ENCODE results near the gene NEK6.

Gene NEK6

GRCh38 chr9:124272979-124273378, 15.2 kb downstream of the NEK6 start:
- Histone ChIP-seq H3K36me3 (ENCODE audit: insufficient read depth, low read length) (no peaks in the 10 kb centered on the region), H3K9ac (ENCODE audit: low read depth, low read length) (no peak overlapping the region), H3K4me1 (ENCODE audit: insufficient read depth, low read length) (no peaks in the 10 kb centered on the region), H3K9me3 (ENCODE audit: control insufficient read depth, insufficient read depth, low read length) (no peaks in the 10 kb centered on the region)

DNA sequence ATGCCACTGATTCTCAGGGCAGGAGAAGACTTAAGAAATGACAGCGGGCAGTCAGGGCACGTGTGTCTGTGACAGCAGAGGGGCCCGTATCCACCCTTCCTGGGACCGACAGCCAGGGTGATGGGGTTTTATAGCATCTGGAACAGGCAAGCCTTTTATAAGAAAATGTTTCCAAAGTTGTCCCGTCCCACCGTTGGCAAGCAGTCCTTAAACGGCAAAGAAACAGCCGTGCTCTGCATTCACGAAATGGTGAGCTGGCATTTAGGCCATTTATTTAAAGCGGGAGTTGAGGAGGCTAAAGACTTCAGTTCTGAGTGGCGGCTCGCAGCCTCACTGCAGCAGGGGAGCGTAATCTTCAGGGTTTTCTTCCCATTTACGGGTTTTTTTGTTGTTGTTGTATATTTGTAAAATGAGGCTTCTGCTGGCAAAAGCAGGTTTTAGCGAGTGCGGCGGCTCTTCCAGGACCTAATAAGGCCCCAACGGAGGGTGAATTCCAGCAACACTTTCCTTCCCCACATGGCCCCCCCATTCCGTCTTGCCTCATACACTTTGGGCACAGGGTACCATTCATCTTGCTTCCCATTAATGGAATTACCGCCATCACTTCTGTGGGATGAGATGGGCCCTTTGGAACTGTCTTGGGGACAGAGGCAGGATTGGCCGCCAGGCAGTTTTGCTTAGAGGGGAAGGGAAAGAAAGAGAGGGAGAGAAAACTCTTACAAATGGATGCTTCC, 15.8 kb downstream of the NEK6 start:
- no peak overlapping the region for H3K9ac ChIP-seq (ENCODE audit: low read depth, low read length)
- H3K36me3 ChIP-seq (ENCODE audit: insufficient read depth, low read length), result no peaks in the 10 kb centered on the region
- H3K9me3 ChIP-seq (ENCODE audit: control insufficient read depth, insufficient read depth, low read length), result no peaks in the 10 kb centered on the region
- H3K4me1 ChIP-seq (ENCODE audit: insufficient read depth, low read length), result no peaks in the 10 kb centered on the region

- Histone ChIP-seq H3K36me3 (ENCODE audit: insufficient read depth, low read length) (no peaks in the 10 kb centered on the region), H3K4me1 (ENCODE audit: insufficient read depth, low read length) (no peaks in the 10 kb centered on the region), H3K9me3 (ENCODE audit: control insufficient read depth, insufficient read depth, low read length) (no peaks in the 10 kb centered on the region), H3K9ac (ENCODE audit: low read depth, low read length) (no peak overlapping the region)
These were observed 16.5 kb downstream of the NEK6 start for GRCh38 chr9:124274226-124274625.

- no peaks in the 10 kb centered on the region for H3K36me3 ChIP-seq (ENCODE audit: insufficient read depth, low read length)
- H3K9me3 ChIP-seq (ENCODE audit: control insufficient read depth, insufficient read depth, low read length), result no peaks in the 10 kb centered on the region
- H3K4me1 ChIP-seq (ENCODE audit: insufficient read depth, low read length), result no peaks in the 10 kb centered on the region
- H3K9ac ChIP-seq (ENCODE audit: low read depth, low read length), result no peak overlapping the region
These were observed 17.0 kb downstream of the NEK6 start for GRCh38 chr9:124274738-124275137.

DNA sequence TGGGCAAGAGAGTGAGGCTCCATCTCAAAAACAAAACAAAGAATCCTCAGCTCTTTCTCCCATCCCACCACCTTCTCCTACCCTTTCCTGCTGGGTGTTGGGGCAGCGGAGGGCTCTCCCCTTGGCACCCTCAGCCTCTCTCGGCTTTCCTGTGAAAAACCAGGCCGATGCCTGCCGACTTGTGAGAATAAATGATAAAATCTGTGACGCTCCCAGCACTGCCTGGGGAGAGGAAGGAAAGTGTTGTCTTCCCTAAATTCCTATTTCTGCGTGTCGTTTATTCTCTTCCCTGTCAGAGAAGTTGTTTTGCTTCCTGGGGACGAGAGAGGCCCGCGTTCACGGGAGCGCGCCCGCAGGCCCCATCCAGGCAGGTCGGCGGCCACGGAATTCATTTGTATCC, 19.7 kb downstream of the NEK6 start:
- Histone ChIP-seq H3K4me1 (ENCODE audit: insufficient read depth, low read length) (0 out of 2 replicates have a peak, but pooled peaks cover 6% of the 10 kb centered on the region), H3K9ac (ENCODE audit: low read depth, low read length) (no peak overlapping the region), H3K36me3 (ENCODE audit: insufficient read depth, low read length) (no peaks in the 10 kb centered on the region), H3K9me3 (ENCODE audit: control insufficient read depth, insufficient read depth, low read length) (no peaks in the 10 kb centered on the region)

- Histone ChIP-seq H3K9ac (ENCODE audit: low read depth, low read length) (no peak overlapping the region), H3K9me3 (ENCODE audit: control insufficient read depth, insufficient read depth, low read length) (no peaks in the 10 kb centered on the region), H3K36me3 (ENCODE audit: insufficient read depth, low read length) (no peaks in the 10 kb centered on the region), H3K4me1 (ENCODE audit: insufficient read depth, low read length) (0 out of 2 replicates have a peak, but pooled peaks cover 8% of the 10 kb centered on the region)
These were observed 20.3 kb downstream of the NEK6 start for GRCh38 chr9:124278054-124278540.

- H3K9ac ChIP-seq (ENCODE audit: low read depth, low read length), result no peak overlapping the region
- H3K4me1 ChIP-seq (ENCODE audit: insufficient read depth, low read length), result 0 out of 2 replicates have a peak, but pooled peaks cover 8% of the 10 kb centered on the region
- no peaks in the 10 kb centered on the region; the same call in 1 of the 2 replicates for H3K36me3 ChIP-seq (ENCODE audit: insufficient read depth, low read length)
- no peaks in the 10 kb centered on the region for H3K9me3 ChIP-seq (ENCODE audit: control insufficient read depth, insufficient read depth, low read length)
These were observed 21.9 kb downstream of the NEK6 start for GRCh38 chr9:124279531-124280175.

DNA sequence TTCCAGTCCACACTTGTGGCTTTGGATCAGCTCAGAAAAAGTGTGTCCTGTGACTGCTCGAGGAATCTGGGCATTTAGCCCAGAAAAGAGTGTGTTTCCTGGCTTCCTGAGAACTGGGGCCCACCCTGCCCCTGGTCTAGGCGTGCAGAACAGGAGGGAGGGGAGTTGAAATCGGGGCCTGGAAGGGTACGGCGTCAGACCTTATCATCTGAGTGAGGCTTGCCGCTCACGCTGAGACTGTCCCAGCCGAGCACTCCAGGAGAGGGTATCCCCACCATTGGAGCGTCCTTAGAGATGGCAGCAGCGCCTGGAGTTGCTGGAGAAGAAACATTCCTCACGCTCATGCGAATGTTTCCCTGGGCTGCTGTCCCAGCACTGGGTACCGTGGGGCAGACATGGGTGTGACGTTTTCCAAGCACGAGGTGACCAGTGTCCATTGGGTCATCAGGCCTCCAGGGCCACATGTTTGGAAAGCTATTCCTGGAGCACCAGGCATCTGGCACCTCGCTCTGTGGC, 22.5 kb downstream of the NEK6 start:
- Histone ChIP-seq H3K9ac (ENCODE audit: low read depth, low read length) (no peak overlapping the region), H3K9me3 (ENCODE audit: control insufficient read depth, insufficient read depth, low read length) (no peaks in the 10 kb centered on the region), H3K4me1 (ENCODE audit: insufficient read depth, low read length) (0 out of 2 replicates have a peak, but pooled peaks cover 8% of the 10 kb centered on the region), H3K36me3 (ENCODE audit: insufficient read depth, low read length) (no peaks in the 10 kb centered on the region; the same call in 1 of the 2 replicates)

- Histone ChIP-seq H3K4me1 (ENCODE audit: insufficient read depth, low read length) (peaks cover 8% of the 10 kb centered on the region; the same call in 1 of the 2 replicates), H3K9me3 (ENCODE audit: control insufficient read depth, insufficient read depth, low read length) (no peaks in the 10 kb centered on the region), H3K9ac (ENCODE audit: low read depth, low read length) (no peak overlapping the region), H3K36me3 (ENCODE audit: insufficient read depth, low read length) (no peaks in the 10 kb centered on the region; the same call in 1 of the 2 replicates)
These were observed 24.2 kb downstream of the NEK6 start for GRCh38 chr9:124281931-124282371.

DNA sequence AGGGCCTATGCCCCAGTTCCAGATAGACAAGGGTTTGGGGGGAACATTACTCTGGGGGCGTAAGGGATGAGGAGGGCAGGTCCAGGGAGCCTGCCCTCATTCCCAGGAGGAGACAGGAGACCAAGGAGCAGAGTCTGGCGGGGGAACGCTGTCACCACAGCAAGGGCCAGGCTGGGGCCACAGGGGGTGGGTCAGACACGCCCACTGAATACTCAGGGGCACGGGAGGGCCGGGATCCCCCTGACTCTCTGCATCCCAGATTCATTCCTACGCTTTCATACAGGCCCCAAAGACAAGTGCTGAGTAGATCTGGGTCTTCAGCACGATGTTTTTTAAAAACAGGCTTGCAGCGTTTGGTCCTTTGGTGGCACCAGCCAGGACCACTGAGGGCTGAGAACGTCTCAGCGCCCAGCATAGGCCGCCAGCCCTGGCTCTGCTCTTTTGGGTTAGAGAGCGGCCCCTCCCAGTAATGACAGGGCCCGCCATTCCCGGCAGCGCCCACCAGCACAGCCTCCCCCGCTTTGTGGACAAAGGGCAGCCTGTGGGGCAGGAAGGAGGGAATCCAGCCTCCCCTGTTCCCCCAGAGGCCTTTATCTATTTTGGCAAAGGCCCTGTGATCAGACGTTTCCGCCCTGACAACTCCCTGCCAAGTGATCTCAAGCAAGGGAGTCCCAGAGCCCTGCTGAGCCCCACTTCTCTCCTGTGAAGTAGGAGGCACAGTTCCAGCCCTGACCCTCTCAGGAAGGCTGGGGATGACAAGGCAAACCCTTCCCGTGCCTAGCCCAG, 24.9 kb downstream of the NEK6 start:
- H3K36me3 ChIP-seq (ENCODE audit: insufficient read depth, low read length), result no peaks in the 10 kb centered on the region; the same call in 1 of the 2 replicates
- peaks cover 8% of the 10 kb centered on the region; the same call in 1 of the 2 replicates for H3K4me1 ChIP-seq (ENCODE audit: insufficient read depth, low read length)
- no peaks in the 10 kb centered on the region for H3K9me3 ChIP-seq (ENCODE audit: control insufficient read depth, insufficient read depth, low read length)
- no peak overlapping the region for H3K9ac ChIP-seq (ENCODE audit: low read depth, low read length)

GRCh38 chr9:124283228-124283814, 25.6 kb downstream of the NEK6 start:
- no peaks in the 10 kb centered on the region for H3K9me3 ChIP-seq (ENCODE audit: control insufficient read depth, insufficient read depth, low read length)
- H3K4me1 ChIP-seq (ENCODE audit: insufficient read depth, low read length), result peaks cover 8% of the 10 kb centered on the region; the same call in 1 of the 2 replicates
- H3K9ac ChIP-seq (ENCODE audit: low read depth, low read length), result no peak overlapping the region
- no peaks in the 10 kb centered on the region; the same call in 1 of the 2 replicates for H3K36me3 ChIP-seq (ENCODE audit: insufficient read depth, low read length)

DNA sequence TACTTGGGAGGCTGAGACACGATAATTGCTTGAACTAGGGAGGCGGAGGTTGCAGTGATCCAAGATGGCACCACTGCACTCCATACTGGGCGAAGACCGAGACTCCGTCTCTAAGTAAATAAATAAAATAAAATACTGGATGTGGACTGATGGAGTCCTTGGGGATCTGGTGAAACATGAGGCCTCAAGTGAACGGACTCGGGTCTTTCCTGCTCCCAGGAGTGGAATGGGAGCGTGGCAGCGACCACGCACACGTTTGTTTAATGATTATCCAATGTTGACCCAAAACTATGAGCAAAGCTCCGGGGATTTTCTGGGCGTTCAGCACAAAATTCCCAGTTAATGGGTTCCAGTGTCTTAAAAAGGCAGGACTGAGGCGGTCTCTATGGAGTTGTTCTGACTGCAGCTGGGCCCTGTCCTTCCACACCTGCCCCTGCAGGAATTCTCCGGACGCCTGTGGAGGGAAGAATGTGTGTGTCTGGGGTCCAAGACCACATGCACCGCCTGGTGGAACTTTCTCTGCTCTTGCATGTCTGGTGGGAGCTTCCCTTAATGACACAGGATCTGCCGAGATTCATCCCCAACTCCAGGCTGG, 26.6 kb downstream of the NEK6 start:
- Histone ChIP-seq H3K9ac (ENCODE audit: low read depth, low read length) (no peak overlapping the region), H3K9me3 (ENCODE audit: control insufficient read depth, insufficient read depth, low read length) (no peaks in the 10 kb centered on the region), H3K4me1 (ENCODE audit: insufficient read depth, low read length) (peaks cover 8% of the 10 kb centered on the region; the same call in 1 of the 2 replicates), H3K36me3 (ENCODE audit: insufficient read depth, low read length) (no peaks in the 10 kb centered on the region; the same call in 1 of the 2 replicates)

GRCh38 chr9:124284940-124285441, 27.2 kb downstream of the NEK6 start:
- Histone ChIP-seq H3K36me3 (ENCODE audit: insufficient read depth, low read length) (no peaks in the 10 kb centered on the region; the same call in 1 of the 2 replicates), H3K9ac (ENCODE audit: low read depth, low read length) (no peak overlapping the region), H3K4me1 (ENCODE audit: insufficient read depth, low read length) (peaks cover 8% of the 10 kb centered on the region; the same call in 1 of the 2 replicates), H3K9me3 (ENCODE audit: control insufficient read depth, insufficient read depth, low read length) (no peaks in the 10 kb centered on the region)

Data from ES-I3 (cell line).